Right atrium auricular region (tissue), 2 donors: ENCODE results near the gene FANCB. TPM values are rescaled to one million over a fixed set of nuclear protein-coding genes. Genes with fewer than 3 reads are reported as not detected.

Source experiments
- DNase-seq: peaks from one replicate; pipeline ENCODE4 v3.0.0-alpha.2; 2019; ENCODE audit warnings: low spot score
- H3K27ac ChIP-seq, 2 donors: fragments of 200-600 bp; sonication (generic); 1 replicate in 1 of 2; 2 replicates in 1 of 2; pipeline ENCODE4 v1.5.1; 2016 to 2019
- H3K27me3 ChIP-seq, 2 donors: fragments of 200-600 bp; sonication (generic); one replicate each; pipeline versions ENCODE4 v1.5.1 to v1.6.0; 2017 to 2019
- H3K36me3 ChIP-seq: fragments of 200-600 bp; sonication (generic); one replicate; pipeline ENCODE4 v1.5.1; 2016
- H3K4me1 ChIP-seq, 2 donors: fragments of 200-600 bp; sonication (generic); one replicate each; pipeline versions ENCODE4 v1.5.1 to v1.6.0; 2017 to 2019
- H3K4me3 ChIP-seq, 2 donors: fragments of 200-600 bp; sonication (generic); 1 replicate in 1 of 2; 2 replicates in 1 of 2; pipeline ENCODE4 v1.5.1; 2017 to 2019; ENCODE audit warnings: mild to moderate bottlenecking in 1 of 2, moderate library complexity in 1 of 2
- H3K9me3 ChIP-seq, 2 donors: fragments of 200-600 bp; sonication (generic); one replicate each; pipeline ENCODE4 v1.5.1; 2019
- total RNA-seq, 2 donors: library from RNA; depleted of rRNA; stranded (reverse); fragments of >200 nt; gene quantifications; one replicate each; pipeline ENCODE4 v1.1.0, GENCODE V29; 2016
- TF ChIP-seq, protein P1 (sequence below), 2 donors: fragments of 200-600 bp; sonication (generic); IDR thresholded peaks; one replicate each; pipeline ENCODE4 v1.5.1; 2019; ENCODE audit warnings: antibody characterized with exemption in 2 of 2

The FANCB gene
- total RNA-seq, 2 donors from 2014 or later = 0.47 to 0.59 TPM

DNA sequence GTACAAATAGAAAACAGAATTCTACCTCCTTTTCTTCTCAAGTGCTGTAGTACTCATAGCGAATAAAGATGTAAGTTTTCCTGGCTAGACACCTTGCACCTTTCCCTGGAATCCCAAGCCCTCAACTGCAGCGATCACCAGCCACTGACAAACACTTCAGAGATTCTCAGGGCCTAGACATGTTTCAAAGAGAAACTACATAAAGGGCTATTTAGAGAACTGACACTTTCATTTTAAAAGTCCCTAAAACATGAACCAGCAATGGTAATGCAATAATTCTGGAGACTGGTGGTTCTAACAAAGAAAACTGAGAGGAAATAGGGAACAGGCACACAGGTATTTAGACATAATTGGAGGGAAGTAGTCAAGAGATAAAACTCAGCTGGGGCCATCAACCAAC, 35.7 kb downstream of the FANCB start:
- no peaks in the 10 kb centered on the region for H3K27me3 ChIP-seq
- no peaks in the 10 kb centered on the region for H3K9me3 ChIP-seq
- H3K36me3 ChIP-seq = no peaks in the 10 kb centered on the region
- H3K4me1 ChIP-seq = no peaks in the 10 kb centered on the region
- H3K27ac ChIP-seq = no peak overlapping the region
- no peak overlapping the region for H3K4me3 ChIP-seq
- TF ChIP-seq, protein P1, sequence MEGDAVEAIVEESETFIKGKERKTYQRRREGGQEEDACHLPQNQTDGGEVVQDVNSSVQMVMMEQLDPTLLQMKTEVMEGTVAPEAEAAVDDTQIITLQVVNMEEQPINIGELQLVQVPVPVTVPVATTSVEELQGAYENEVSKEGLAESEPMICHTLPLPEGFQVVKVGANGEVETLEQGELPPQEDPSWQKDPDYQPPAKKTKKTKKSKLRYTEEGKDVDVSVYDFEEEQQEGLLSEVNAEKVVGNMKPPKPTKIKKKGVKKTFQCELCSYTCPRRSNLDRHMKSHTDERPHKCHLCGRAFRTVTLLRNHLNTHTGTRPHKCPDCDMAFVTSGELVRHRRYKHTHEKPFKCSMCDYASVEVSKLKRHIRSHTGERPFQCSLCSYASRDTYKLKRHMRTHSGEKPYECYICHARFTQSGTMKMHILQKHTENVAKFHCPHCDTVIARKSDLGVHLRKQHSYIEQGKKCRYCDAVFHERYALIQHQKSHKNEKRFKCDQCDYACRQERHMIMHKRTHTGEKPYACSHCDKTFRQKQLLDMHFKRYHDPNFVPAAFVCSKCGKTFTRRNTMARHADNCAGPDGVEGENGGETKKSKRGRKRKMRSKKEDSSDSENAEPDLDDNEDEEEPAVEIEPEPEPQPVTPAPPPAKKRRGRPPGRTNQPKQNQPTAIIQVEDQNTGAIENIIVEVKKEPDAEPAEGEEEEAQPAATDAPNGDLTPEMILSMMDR (IDR thresholded peaks at IDR 0.05) = no peak
- DNase-seq = no peak

DNA sequence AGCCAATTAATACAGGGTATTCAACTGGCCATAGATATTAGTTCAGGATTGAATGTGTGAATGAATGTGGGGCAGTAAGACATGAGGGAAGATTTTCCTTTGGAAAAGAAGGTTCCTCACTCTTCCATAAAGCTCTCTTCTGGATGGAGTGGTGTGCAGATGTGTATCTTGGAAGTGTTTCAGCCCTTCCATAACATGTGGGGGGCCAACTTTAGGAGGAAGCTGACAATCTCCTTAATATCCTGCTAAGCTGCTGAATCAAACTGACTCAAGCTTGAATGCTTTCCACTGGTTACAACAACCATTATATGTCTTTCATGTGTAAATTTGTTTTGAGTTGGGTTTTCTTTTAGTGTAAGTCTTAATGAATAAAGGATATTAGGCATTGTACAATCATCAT, 40.3 kb downstream of the FANCB start:
- Histone ChIP-seq H3K27me3 (no peaks in the 10 kb centered on the region), H3K9me3 (peaks cover 0 to 4% of the 10 kb centered on the region in 2 donors), H3K4me1 (no peaks in the 10 kb centered on the region), H3K4me3 (no peak overlapping the region), H3K36me3 (no peaks in the 10 kb centered on the region), H3K27ac (no peak overlapping the region)
- TF ChIP-seq, protein P1 (IDR thresholded peaks at IDR 0.05) = no peak
- DNase-seq = no peak

DNA sequence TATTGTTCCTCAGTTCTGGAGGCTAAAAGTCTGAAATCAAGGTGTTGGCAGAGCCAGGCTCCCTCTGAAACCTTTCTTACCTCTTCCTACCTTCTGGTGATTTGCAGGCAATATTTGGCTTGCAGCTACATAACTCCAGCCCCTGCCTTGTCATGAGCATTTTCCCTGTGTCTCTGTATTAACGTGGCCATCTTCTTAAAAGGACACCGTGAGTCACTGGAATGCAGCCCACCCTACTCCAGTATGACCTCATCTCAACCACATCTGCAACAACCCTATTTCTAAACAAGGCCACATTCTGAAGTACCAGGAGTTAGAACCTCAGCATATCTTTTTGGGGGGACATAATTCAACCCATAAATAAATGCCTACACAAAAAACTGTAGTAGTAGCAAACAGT, 40.7 kb downstream of the FANCB start:
- no peaks in the 10 kb centered on the region for H3K4me1 ChIP-seq
- H3K27me3 ChIP-seq = no peaks in the 10 kb centered on the region
- DNase-seq = no peak
- TF ChIP-seq, protein P1 (IDR thresholded peaks at IDR 0.05) = no peak
- peaks cover 0 to 4% of the 10 kb centered on the region in 2 donors for H3K9me3 ChIP-seq
- H3K27ac ChIP-seq = no peak overlapping the region
- no peaks in the 10 kb centered on the region for H3K36me3 ChIP-seq
- no peak overlapping the region for H3K4me3 ChIP-seq

DNA sequence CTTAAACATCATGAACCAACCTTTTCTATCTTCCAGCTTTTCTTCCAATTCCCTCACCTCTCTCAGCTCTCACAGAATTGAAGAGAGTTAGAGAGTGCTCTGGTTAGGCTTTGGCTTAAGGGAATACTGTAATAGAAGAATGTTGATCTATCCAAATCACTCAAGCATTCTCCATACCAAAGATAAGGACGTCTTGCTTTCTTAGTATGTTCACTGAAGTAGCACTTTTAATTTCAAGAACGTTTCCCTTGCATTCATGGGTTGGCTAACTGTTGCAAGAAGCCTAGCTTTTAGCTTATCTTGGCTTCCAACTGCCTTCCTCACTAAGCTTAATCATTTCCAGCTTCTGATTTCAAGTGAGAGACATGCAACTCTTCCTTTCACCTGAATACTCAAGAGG, 43.2 kb downstream of the FANCB start:
- Histone ChIP-seq H3K27ac (no peak overlapping the region), H3K4me3 (no peak overlapping the region), H3K27me3 (no peaks in the 10 kb centered on the region), H3K4me1 (no peaks in the 10 kb centered on the region), H3K36me3 (no peaks in the 10 kb centered on the region), H3K9me3 (peaks cover 0 to 4% of the 10 kb centered on the region in 2 donors)
- DNase-seq = no peak
- TF ChIP-seq, protein P1 (IDR thresholded peaks at IDR 0.05) = no peak

DNA sequence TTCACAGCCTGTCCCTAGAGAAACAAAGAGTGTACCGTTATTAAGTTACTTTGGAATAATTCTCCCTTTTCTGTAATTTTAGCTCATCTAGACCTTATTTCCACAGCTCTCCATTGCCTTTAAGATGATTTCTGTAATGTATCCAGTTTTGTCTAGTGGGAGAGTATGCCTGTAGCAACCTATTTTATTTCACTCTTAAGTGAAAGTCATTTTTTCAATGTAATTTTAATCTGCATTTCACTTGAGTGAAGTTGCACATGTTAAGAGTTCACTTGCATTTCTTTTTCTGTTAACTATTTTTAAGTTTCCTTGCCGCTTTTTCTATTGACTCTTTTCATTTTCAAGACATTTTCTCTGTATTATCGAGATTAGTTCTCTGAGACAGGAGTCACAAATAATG, 46.5 kb downstream of the FANCB start:
- TF ChIP-seq, protein P1 (IDR thresholded peaks at IDR 0.05) = no peak
- DNase-seq = no peak
- H3K27me3 ChIP-seq = no peaks in the 10 kb centered on the region
- no peaks in the 10 kb centered on the region for H3K36me3 ChIP-seq
- no peak overlapping the region for H3K4me3 ChIP-seq
- peaks cover 0 to 4% of the 10 kb centered on the region in 2 donors for H3K9me3 ChIP-seq
- H3K4me1 ChIP-seq = no peaks in the 10 kb centered on the region
- H3K27ac ChIP-seq = no peak overlapping the region

DNA sequence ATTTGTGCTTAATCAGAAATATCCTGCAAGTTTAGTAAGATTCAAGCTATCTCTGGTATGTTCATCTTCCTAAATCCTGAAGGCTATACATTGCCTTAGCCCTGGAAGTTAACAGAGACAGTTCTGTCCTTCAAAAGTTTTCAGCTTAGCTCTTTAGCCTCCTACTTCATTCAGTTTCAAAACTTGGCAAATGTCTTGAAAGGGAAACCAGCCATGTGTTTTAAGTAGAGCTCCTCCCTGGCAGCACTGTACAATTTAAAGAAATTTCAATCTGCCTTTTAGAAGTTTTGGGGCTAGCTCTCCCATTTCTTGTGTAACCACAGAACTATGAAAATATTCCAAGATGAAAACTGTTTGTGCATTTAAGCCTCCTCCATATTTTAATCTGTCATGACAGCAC, 47.0 kb downstream of the FANCB start:
- Histone ChIP-seq H3K9me3 (peaks cover 0 to 4% of the 10 kb centered on the region in 2 donors), H3K27me3 (no peaks in the 10 kb centered on the region), H3K27ac (no peak overlapping the region), H3K4me1 (no peaks in the 10 kb centered on the region), H3K4me3 (no peak overlapping the region), H3K36me3 (no peaks in the 10 kb centered on the region)
- no peak for DNase-seq
- TF ChIP-seq, protein P1 (IDR thresholded peaks at IDR 0.05) = no peak
